Activated naive CD4-positive, alpha-beta T cell treated with anti-CD3 and anti-CD28 coated beads for 36 hours (primary cell): ENCODE measurements around the gene LUC7L2. TPM values are rescaled to one million over a fixed set of nuclear protein-coding genes. Genes with fewer than 3 reads are reported as not detected.

Experiments
- CTCF ChIA-PET: fragments of 350-600 bp; sonication (Branson Sonifier 250); formaldehyde crosslinking; loops from one replicate; lab custom pipeline; 2021; ENCODE audit warnings: antibody characterized with exemption; lab: Charles Lee
- DNase-seq: peaks from one replicate; pipeline ENCODE4 v3.0.0-alpha.2; 2020
- H3K27ac Mint-ChIP-seq: one replicate; pipeline ENCODE4 v1.8.0; 2021; ENCODE audit warnings: mild to moderate bottlenecking, mixed read lengths
- H3K27me3 Mint-ChIP-seq: one replicate; pipeline ENCODE4 v1.8.0; 2021; ENCODE audit warnings: low read depth, mixed read lengths
- H3K36me3 Mint-ChIP-seq: one replicate; pipeline ENCODE4 v1.8.0; 2021; ENCODE audit warnings: low read depth, mixed read lengths
- H3K4me1 Mint-ChIP-seq: one replicate; pipeline ENCODE4 v1.8.0; 2021; ENCODE audit warnings: low read depth, mixed read lengths
- H3K4me3 Mint-ChIP-seq: one replicate; pipeline ENCODE4 v1.8.0; 2021; ENCODE audit warnings: mild to moderate bottlenecking, moderate library complexity, mixed read lengths
- H3K9me3 Mint-ChIP-seq: one replicate; pipeline ENCODE4 v1.8.0; 2021; ENCODE audit warnings: mixed read lengths
- intact Hi-C: fragments of 100-400 bp; cut with micrococcal nuclease; formaldehyde crosslinking; loops from one replicate; pipeline ENCODE4 v1.15.1; 2023
- total RNA-seq, 2 experiments: library from RNA; stranded (reverse); gene quantifications; one replicate each; pipeline ENCODE4 v1.2.3, GENCODE V29; 2021

Gene LUC7L2
- total RNA-seq, 2 experiments from 2014 or later = 132 to 138 TPM

GRCh38 chr7:139358541-139359365 lies 941 bp upstream of the LUC7L2 start:
- Mint-ChIP-seq H3K4me3 (peak overlapping the region; percentile 93), H3K4me1 (peaks cover 27% of the 10 kb centered on the region), H3K27ac (peak overlapping the region; percentile 98), H3K9me3 (no peaks in the 10 kb centered on the region), H3K27me3 (no peaks in the 10 kb centered on the region), H3K36me3 (peaks cover 21% of the 10 kb centered on the region)
- CTCF ChIA-PET = no interaction called here
- intact Hi-C loops = loop anchor here (1.0 to 5.0 kb wide), 4 partner anchors 18 to 869 kb away; partner anchors contain the start of gene ZC3HAV1
- DNase-seq = peak; percentile 69

- H3K4me3 Mint-ChIP-seq = peak overlapping the region; percentile 93
- H3K36me3 Mint-ChIP-seq = peaks cover 27% of the 10 kb centered on the region
- CTCF ChIA-PET = interaction anchor here (0.6 kb wide), 1 partner anchor 280 kb away, joined by 3 read pairs; no protein-coding TSS in a partner anchor
- H3K9me3 Mint-ChIP-seq = no peaks in the 10 kb centered on the region
- no peaks in the 10 kb centered on the region for H3K27me3 Mint-ChIP-seq
- intact Hi-C loops = loop anchor here (1.0 to 5.0 kb wide), 5 partner anchors 8 to 900 kb away; partner anchors contain the start of genes TRIM24, UBN2 and ZC3HAV1L
- DNase-seq = peak; percentile 99
- H3K4me1 Mint-ChIP-seq = peaks cover 40% of the 10 kb centered on the region
- peak overlapping the region; percentile 98 for H3K27ac Mint-ChIP-seq
These were observed 685 bp downstream of the LUC7L2 start for GRCh38 chr7:139360210-139360947.

- Mint-ChIP-seq H3K4me1 (peaks cover 45% of the 10 kb centered on the region), H3K36me3 (peaks cover 31% of the 10 kb centered on the region), H3K4me3 (peak overlapping the region; percentile 93), H3K9me3 (no peaks in the 10 kb centered on the region), H3K27ac (peak overlapping the region; percentile 98), H3K27me3 (no peaks in the 10 kb centered on the region)
- CTCF ChIA-PET = interaction anchor here (0.6 kb wide), 1 partner anchor 281 kb away, joined by 3 read pairs; no protein-coding TSS in a partner anchor
- intact Hi-C loops = loop anchor here (1.0 to 5.0 kb wide), 5 partner anchors 7 to 901 kb away; partner anchors contain the start of genes TRIM24, UBN2 and ZC3HAV1L
- DNase-seq = no peak
These were observed 1.2 kb downstream of the LUC7L2 start for GRCh38 chr7:139360948-139361307.

GRCh38 chr7:139361523-139361922 lies 1.8 kb downstream of the LUC7L2 start:
- Mint-ChIP-seq H3K4me1 (peaks cover 50% of the 10 kb centered on the region), H3K27ac (peak overlapping the region; percentile 98), H3K9me3 (no peaks in the 10 kb centered on the region), H3K4me3 (peak overlapping the region; percentile 93), H3K36me3 (peaks cover 33% of the 10 kb centered on the region), H3K27me3 (no peaks in the 10 kb centered on the region)
- intact Hi-C loops = loop anchor here (5.0 kb wide), 2 partner anchors 324 to 459 kb away; partner anchors contain the start of gene ZC3HAV1L
- DNase-seq = no peak
- CTCF ChIA-PET = no interaction called here

- CTCF ChIA-PET = no interaction called here
- intact Hi-C loops = loop anchor here (5.0 kb wide), 2 partner anchors 325 to 460 kb away; partner anchors contain the start of gene ZC3HAV1L
- no peaks in the 10 kb centered on the region for H3K9me3 Mint-ChIP-seq
- no peak overlapping the region for H3K27ac Mint-ChIP-seq
- H3K27me3 Mint-ChIP-seq = no peaks in the 10 kb centered on the region
- peaks cover 52% of the 10 kb centered on the region for H3K4me1 Mint-ChIP-seq
- H3K36me3 Mint-ChIP-seq = peaks cover 34% of the 10 kb centered on the region
- no peak overlapping the region for H3K4me3 Mint-ChIP-seq
- DNase-seq = no peak
These were observed 2.6 kb downstream of the LUC7L2 start for GRCh38 chr7:139362302-139362701.

GRCh38 chr7:139362981-139363380 lies 3.3 kb downstream of the LUC7L2 start:
- Mint-ChIP-seq H3K36me3 (peaks cover 39% of the 10 kb centered on the region), H3K4me3 (peak overlapping the region; percentile 3), H3K4me1 (peaks cover 57% of the 10 kb centered on the region), H3K9me3 (no peaks in the 10 kb centered on the region), H3K27me3 (no peaks in the 10 kb centered on the region), H3K27ac (no peak overlapping the region)
- no peak for DNase-seq
- CTCF ChIA-PET = no interaction called here
- intact Hi-C loops = loop anchor here (5.0 kb wide), 2 partner anchors 326 to 461 kb away; partner anchors contain the start of gene ZC3HAV1L

GRCh38 chr7:139365336-139365735 lies 5.6 kb downstream of the LUC7L2 start:
- CTCF ChIA-PET = no interaction called here
- H3K4me3 Mint-ChIP-seq = no peak overlapping the region
- no peaks in the 10 kb centered on the region for H3K27me3 Mint-ChIP-seq
- intact Hi-C loops = no loop called here
- no peak overlapping the region for H3K27ac Mint-ChIP-seq
- H3K36me3 Mint-ChIP-seq = peaks cover 43% of the 10 kb centered on the region
- H3K9me3 Mint-ChIP-seq = no peaks in the 10 kb centered on the region
- peaks cover 68% of the 10 kb centered on the region for H3K4me1 Mint-ChIP-seq
- no peak for DNase-seq

GRCh38 chr7:139366400-139366799 lies 6.7 kb downstream of the LUC7L2 start:
- no peaks in the 10 kb centered on the region for H3K9me3 Mint-ChIP-seq
- H3K4me1 Mint-ChIP-seq = peaks cover 77% of the 10 kb centered on the region
- CTCF ChIA-PET = no interaction called here
- H3K4me3 Mint-ChIP-seq = no peak overlapping the region
- peaks cover 40% of the 10 kb centered on the region for H3K36me3 Mint-ChIP-seq
- DNase-seq = no peak
- intact Hi-C loops = no loop called here
- H3K27me3 Mint-ChIP-seq = no peaks in the 10 kb centered on the region
- no peak overlapping the region for H3K27ac Mint-ChIP-seq

- Mint-ChIP-seq H3K9me3 (no peaks in the 10 kb centered on the region), H3K4me1 (peaks cover 76% of the 10 kb centered on the region), H3K27me3 (no peaks in the 10 kb centered on the region), H3K36me3 (peaks cover 37% of the 10 kb centered on the region), H3K27ac (peak overlapping the region; percentile 50), H3K4me3 (no peak overlapping the region)
- CTCF ChIA-PET = no interaction called here
- intact Hi-C loops = loop anchor here (1.0 kb wide), 1 partner anchor 7 kb away; no protein-coding TSS in a partner anchor
- DNase-seq = no peak
These were observed 7.9 kb downstream of the LUC7L2 start for GRCh38 chr7:139367438-139368155.

GRCh38 chr7:139370301-139370942 lies 10.7 kb downstream of the LUC7L2 start:
- H3K4me1 Mint-ChIP-seq = peaks cover 71% of the 10 kb centered on the region
- peaks cover 28% of the 10 kb centered on the region for H3K36me3 Mint-ChIP-seq
- peak overlapping the region; percentile 34 for H3K27ac Mint-ChIP-seq
- H3K9me3 Mint-ChIP-seq = no peaks in the 10 kb centered on the region
- CTCF ChIA-PET = interaction anchor here (2.0 kb wide), 1 partner anchor 64 kb away, joined by 4 read pairs; no protein-coding TSS in a partner anchor
- H3K4me3 Mint-ChIP-seq = no peak overlapping the region
- intact Hi-C loops = no loop called here
- no peaks in the 10 kb centered on the region for H3K27me3 Mint-ChIP-seq
- DNase-seq = no peak

- H3K4me3 Mint-ChIP-seq = no peak overlapping the region
- no peak overlapping the region for H3K27ac Mint-ChIP-seq
- peaks cover 25% of the 10 kb centered on the region for H3K36me3 Mint-ChIP-seq
- H3K9me3 Mint-ChIP-seq = no peaks in the 10 kb centered on the region
- no peak for DNase-seq
- H3K27me3 Mint-ChIP-seq = no peaks in the 10 kb centered on the region
- intact Hi-C loops = no loop called here
- peaks cover 67% of the 10 kb centered on the region for H3K4me1 Mint-ChIP-seq
- CTCF ChIA-PET = interaction anchor here (2.0 kb wide), 1 partner anchor 64 kb away, joined by 4 read pairs; no protein-coding TSS in a partner anchor
These were observed 11.2 kb downstream of the LUC7L2 start for GRCh38 chr7:139370943-139371313.
